ENCODE results near the gene RPS6KA4. TPM values are rescaled to one million over a fixed set of nuclear protein-coding genes. Genes with fewer than 3 reads are reported as not detected.
A peak's percentile ranks its signal among the peaks of the same experiment; 100 is the strongest.

Gene RPS6KA4
- 10 to 100 TPM; 18.9 to 23.7 TPM for total RNA-seq

DNA sequence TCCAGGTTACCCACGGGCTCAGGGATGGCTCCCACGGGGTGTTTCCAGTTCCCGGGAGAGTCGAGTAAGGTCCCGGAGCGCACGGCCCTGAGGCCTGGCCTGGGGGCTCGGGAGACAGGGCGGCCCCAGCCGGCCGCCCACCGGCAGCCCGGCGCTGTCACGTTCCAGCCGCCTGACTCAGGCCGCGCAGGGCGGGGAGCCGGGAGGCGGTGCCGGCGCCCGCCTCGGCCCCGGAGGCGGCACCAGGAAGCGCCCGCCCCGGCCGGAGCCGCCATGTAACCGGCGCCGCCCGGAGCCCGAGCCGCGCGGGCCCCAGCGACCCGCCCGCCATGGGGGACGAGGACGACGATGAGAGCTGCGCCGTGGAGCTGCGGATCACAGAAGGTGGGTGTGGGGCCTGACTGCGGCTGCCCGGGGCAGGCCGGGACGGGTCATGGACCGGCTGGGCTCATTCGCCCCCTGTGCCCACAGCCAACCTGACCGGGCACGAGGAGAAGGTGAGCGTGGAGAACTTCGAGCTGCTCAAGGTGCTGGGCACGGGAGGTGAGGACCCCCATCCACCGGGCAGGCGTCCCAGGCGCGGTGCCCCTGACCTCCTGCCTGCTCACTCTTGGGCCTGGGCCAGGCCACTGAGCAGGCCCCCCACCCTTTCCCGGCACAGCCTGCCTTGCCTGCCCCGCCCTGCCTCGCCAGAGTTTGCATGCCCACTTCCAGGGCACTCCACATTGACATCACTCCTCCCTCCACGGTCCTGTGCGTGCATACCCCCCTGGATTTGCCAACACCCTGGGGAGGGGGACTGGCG, at the start of gene RPS6KA4:
Gene RPS6KA4 (plus strand): TSS at position 256 of the 805 bp plus-strand sequence. CDS start 74 bp downstream, at position 330.
- Histone ChIP-seq H3K36me3 (no peaks in the 10 kb centered on the region), H3K27me3 (replicated peaks; ENCODE audit: insufficient read depth) (no peaks in the 10 kb centered on the region), H3K27ac (peak within 1 kb of the TSS; percentile 78 to 81), H3K9me3 (no peaks in the 10 kb centered on the region), H3K4me1 (replicated peaks) (peaks cover 6% of the 10 kb centered on the region), H3K4me3 (peak within 1 kb of the TSS; percentile 60 to 75)
- TF ChIP-seq POLR2A (IDR thresholded peaks at IDR 0.05) (peak; percentile 43), POLR2AphosphoS5 (IDR thresholded peaks at IDR 0.05) (no peak)
- TF ChIP-seq, protein P1, sequence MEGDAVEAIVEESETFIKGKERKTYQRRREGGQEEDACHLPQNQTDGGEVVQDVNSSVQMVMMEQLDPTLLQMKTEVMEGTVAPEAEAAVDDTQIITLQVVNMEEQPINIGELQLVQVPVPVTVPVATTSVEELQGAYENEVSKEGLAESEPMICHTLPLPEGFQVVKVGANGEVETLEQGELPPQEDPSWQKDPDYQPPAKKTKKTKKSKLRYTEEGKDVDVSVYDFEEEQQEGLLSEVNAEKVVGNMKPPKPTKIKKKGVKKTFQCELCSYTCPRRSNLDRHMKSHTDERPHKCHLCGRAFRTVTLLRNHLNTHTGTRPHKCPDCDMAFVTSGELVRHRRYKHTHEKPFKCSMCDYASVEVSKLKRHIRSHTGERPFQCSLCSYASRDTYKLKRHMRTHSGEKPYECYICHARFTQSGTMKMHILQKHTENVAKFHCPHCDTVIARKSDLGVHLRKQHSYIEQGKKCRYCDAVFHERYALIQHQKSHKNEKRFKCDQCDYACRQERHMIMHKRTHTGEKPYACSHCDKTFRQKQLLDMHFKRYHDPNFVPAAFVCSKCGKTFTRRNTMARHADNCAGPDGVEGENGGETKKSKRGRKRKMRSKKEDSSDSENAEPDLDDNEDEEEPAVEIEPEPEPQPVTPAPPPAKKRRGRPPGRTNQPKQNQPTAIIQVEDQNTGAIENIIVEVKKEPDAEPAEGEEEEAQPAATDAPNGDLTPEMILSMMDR (IDR thresholded peaks at IDR 0.05) = peak in 1 of 4 experiments; percentile 23
- intact Hi-C loops (cut with DNase I) = no loop called here
- DNase-seq (ENCODE audit: low spot score) = peak; percentile 56
- under 1% methylated on average over 35 of the region's 70 CpGs for WGBS

DNA sequence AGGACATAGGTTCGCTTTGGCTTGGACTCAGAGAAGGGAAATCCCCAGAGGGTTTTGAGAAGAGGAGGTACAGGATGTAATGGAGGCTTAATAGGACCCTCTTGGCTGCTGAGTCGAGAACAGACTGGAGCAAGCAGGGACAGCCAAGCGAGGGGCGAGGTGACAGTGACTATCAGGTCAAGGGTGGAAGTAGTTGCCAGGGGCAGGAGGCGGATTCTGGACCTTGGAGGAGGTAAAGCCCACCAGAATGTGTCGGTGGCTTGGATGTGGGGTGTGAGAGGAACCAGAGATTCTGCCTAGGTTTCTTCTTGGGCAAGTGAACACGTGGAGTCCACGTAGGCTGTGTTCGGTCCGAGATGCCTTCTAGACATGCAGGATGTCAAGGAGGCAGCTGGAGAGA, 46.0 kb upstream of the RPS6KA4 start:
- TF ChIP-seq POLR2AphosphoS5 (IDR thresholded peaks at IDR 0.05) = no peak
- TF ChIP-seq, protein P1 (IDR thresholded peaks at IDR 0.05) = no peak
- no peak for TF ChIP-seq POLR2A (IDR thresholded peaks at IDR 0.05)
- WGBS = 85% methylated on average over 10 of the region's 10 CpGs
- H3K27me3 ChIP-seq (replicated peaks; ENCODE audit: insufficient read depth) = no peaks in the 10 kb centered on the region
- H3K27ac ChIP-seq = no peak overlapping the region
- no peak overlapping the region for H3K4me3 ChIP-seq
- intact Hi-C loops (cut with DNase I) = no loop called here
- no peak for DNase-seq (ENCODE audit: low spot score)
- H3K4me1 ChIP-seq (replicated peaks) = no peaks in the 10 kb centered on the region
- H3K36me3 ChIP-seq = no peaks in the 10 kb centered on the region
- no peaks in the 10 kb centered on the region for H3K9me3 ChIP-seq

DNA sequence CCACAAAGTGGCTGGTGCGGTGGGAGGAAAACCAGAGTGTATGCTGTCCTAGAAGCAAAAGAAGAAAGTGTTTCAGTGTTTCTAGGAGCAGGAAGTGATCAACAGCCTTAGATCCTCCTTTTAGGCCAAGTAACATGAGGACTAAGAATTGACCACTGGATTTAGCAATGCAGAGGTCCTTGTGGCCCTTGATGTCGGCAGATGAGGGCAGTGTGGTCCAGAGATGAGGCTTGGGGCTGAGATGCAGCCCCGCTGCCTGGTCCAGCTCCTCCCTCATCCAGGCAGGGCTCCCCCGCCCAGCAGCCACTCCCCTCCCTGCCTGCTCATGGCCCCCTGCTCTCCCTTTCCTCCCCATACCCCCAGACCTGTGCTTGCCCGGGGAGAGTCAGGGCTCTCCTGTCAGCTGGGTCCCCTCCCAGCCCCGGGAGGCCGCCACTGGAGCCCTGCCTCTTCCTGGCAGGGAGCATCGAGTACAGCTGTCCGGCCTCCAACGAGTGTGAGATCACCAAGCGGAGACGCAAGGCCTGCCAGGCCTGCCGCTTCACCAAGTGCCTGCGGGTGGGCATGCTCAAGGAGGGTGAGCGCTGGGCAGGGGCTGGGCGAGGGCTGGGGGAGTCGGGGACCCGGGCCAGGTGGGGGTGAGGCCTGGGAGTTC, 45.3 kb upstream of the RPS6KA4 start:
- 61% methylated on average over 18 of the region's 18 CpGs for WGBS
- intact Hi-C loops (cut with DNase I) = no loop called here
- TF ChIP-seq POLR2AphosphoS5 (IDR thresholded peaks at IDR 0.05) (no peak), POLR2A (IDR thresholded peaks at IDR 0.05) (no peak)
- TF ChIP-seq, protein P1 (IDR thresholded peaks at IDR 0.05) = no peak
- H3K4me1 ChIP-seq (replicated peaks) = no peaks in the 10 kb centered on the region
- no peaks in the 10 kb centered on the region for H3K9me3 ChIP-seq
- H3K36me3 ChIP-seq = no peaks in the 10 kb centered on the region
- H3K27ac ChIP-seq = peak overlapping the region; percentile 17 to 27
- H3K27me3 ChIP-seq (replicated peaks; ENCODE audit: insufficient read depth) = no peaks in the 10 kb centered on the region
- H3K4me3 ChIP-seq = no peak overlapping the region
- DNase-seq (ENCODE audit: low spot score) = no peak

DNA sequence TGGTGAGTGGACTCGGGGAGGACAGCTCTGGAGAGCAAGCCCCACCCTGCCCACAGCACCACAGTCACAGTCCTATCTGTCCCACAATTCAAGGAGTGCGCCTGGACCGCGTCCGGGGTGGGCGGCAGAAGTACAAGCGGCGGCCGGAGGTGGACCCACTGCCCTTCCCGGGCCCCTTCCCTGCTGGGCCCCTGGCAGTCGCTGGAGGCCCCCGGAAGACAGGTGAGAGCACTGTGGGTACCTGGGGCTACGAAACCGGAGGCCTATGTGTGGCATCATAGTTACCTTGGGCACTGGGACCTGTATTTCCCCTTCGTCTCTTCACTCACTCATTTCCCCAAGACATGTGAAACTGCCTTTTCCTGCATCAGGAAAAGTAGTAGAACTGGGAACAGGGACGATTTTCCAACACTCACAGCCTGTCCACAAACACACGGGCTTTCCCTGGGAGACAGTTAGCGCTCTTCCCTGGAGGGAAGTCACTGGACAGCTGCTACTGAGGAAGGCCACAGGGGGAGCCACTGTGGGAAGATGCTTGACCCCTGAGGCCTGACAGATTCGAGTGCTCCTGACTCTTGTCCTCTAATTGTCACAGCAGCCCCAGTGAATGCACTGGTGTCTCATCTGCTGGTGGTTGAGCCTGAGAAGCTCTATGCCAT, 44.7 kb upstream of the RPS6KA4 start:
- H3K9me3 ChIP-seq = no peaks in the 10 kb centered on the region
- no peak for DNase-seq (ENCODE audit: low spot score)
- intact Hi-C loops (cut with DNase I) = no loop called here
- no peaks in the 10 kb centered on the region for H3K36me3 ChIP-seq
- H3K27ac ChIP-seq = peak overlapping the region; percentile 17 to 27
- TF ChIP-seq, protein P1 (IDR thresholded peaks at IDR 0.05) = no peak
- no peak for TF ChIP-seq POLR2A (IDR thresholded peaks at IDR 0.05)
- TF ChIP-seq POLR2AphosphoS5 (IDR thresholded peaks at IDR 0.05) = no peak
- 79% methylated on average over 19 of the region's 19 CpGs for WGBS
- H3K4me1 ChIP-seq (replicated peaks) = no peaks in the 10 kb centered on the region
- H3K27me3 ChIP-seq (replicated peaks; ENCODE audit: insufficient read depth) = no peaks in the 10 kb centered on the region
- no peak overlapping the region for H3K4me3 ChIP-seq
